HepG2 (cell line): ENCODE data around the gene WDR26. TPM values are rescaled to one million over a fixed set of nuclear protein-coding genes. Genes with fewer than 3 reads are reported as not detected.

Source experiments
- ATAC-seq: fragments of 200-7000 bp; cut with Tn5 transposase; 3 replicates; pipeline ENCODE4 v1.9.1; 2020; ENCODE audit warnings: mild to moderate bottlenecking, moderate library complexity
- BruUV-seq: library from RNA; stranded (reverse); fragments of 400-500 nt; replicated peaks from 2 replicates; lab custom pipeline; 2021; lab: Mats Ljungman, UMichigan
- CTCF ChIA-PET: fragments of 300-600 bp; formaldehyde crosslinking; extraction: SDS; loops from one replicate; lab custom pipeline; 2021; ENCODE audit warnings: low total read pairs, inconsistent platforms, low intra/inter-chr PET ratio; lab: Yijun Ruan, JAX
- POLR2A ChIA-PET: fragments of 350-600 bp; sonication (Branson Sonifier 250); formaldehyde crosslinking; loops from one replicate; lab custom pipeline; 2020; ENCODE audit warnings: antibody characterized with exemption, inconsistent platforms; lab: Yijun Ruan, JAX
- DNase-seq: peaks from one replicate; pipeline ENCODE4 v3.0.0-alpha.2; 2015; ENCODE audit warnings: low spot score
- FAIRE-seq: peaks from 3 replicates; lab custom pipeline; 2011; peaks lifted over from hg19 to GRCh38; lab: Jason Lieb, UNC
- H2AFZ ChIP-seq: one replicate; pipeline ENCODE4 v1.6.1; 2011; ENCODE audit warnings: low read length, inconsistent platforms
- H3K27ac ChIP-seq: fragments of 300-600 bp; 3 replicates; pipeline ENCODE4 v1.8.0; 2011; ENCODE audit warnings: mixed run types, mild to moderate bottlenecking, mixed read lengths, low read length, inconsistent platforms; ENCODE audit not compliant: insufficient read depth; ENCODE audit errors: extremely low read length
- H3K27me3 ChIP-seq, 2 experiments: fragments of 200-600 bp in 1 of 2; 2 replicates in 1 of 2; 3 replicates in 1 of 2; pipeline versions ENCODE4 v1.6.0 to v1.8.0; 2011; ENCODE audit warnings: low read length in 2 of 2, mild to moderate bottlenecking in 2 of 2, moderate library complexity in 2 of 2, inconsistent platforms in 1 of 2; ENCODE audit not compliant: insufficient read depth in 2 of 2, control insufficient read depth in 1 of 2
- H3K36me3 ChIP-seq, 2 experiments: fragments of 200-600 bp in 1 of 2; replicated peaks in 1 of 2; 2 replicates in 1 of 2; 3 replicates in 1 of 2; pipeline versions ENCODE4 v1.5.1 to v1.8.0; 2011; ENCODE audit warnings: low read length in 2 of 2, inconsistent platforms in 1 of 2; ENCODE audit not compliant: insufficient read depth in 2 of 2, control insufficient read depth in 1 of 2
- H3K4me1 ChIP-seq: 2 replicates; pipeline ENCODE4 v1.5.1; 2012; ENCODE audit warnings: low read length, inconsistent platforms; ENCODE audit not compliant: insufficient read depth
- H3K4me2 ChIP-seq: 2 replicates; pipeline ENCODE4 v1.6.0; 2011; ENCODE audit warnings: low read depth, low read length, inconsistent platforms
- H3K4me3 ChIP-seq, 3 experiments: fragments of 200-600 bp in 1 of 3; sonication (generic), shearing (Covaris generic) in 1 of 3; replicated peaks in 1 of 3; 2 replicates each; pipeline ENCODE4 v1.5.1; 2011 to 2016; ENCODE audit warnings: low read length in 3 of 3, inconsistent platforms in 2 of 3, low read depth in 2 of 3, mild to moderate bottlenecking in 2 of 3, control low read depth in 1 of 3, mixed read lengths in 1 of 3; ENCODE audit not compliant: insufficient read depth in 1 of 3
- H3K79me2 ChIP-seq: one replicate; pipeline ENCODE4 v1.6.1; 2011; ENCODE audit warnings: low read length, inconsistent platforms; ENCODE audit not compliant: insufficient read depth
- H3K9ac ChIP-seq: 2 replicates; pipeline ENCODE4 v1.6.0; 2011; ENCODE audit warnings: mild to moderate bottlenecking, low read depth, low read length, inconsistent platforms; ENCODE audit not compliant: insufficient read depth
- H3K9me3 ChIP-seq: 2 replicates; pipeline ENCODE4 v1.5.1; 2012; ENCODE audit warnings: mild to moderate bottlenecking, low read length
- H4K20me1 ChIP-seq: 2 replicates; pipeline ENCODE4 v1.6.0; 2011; ENCODE audit warnings: inconsistent platforms, mild to moderate bottlenecking, low read length, moderate library complexity; ENCODE audit not compliant: insufficient read depth
- GMEB1 ChIP-seq: sonication (generic); formaldehyde crosslinking; IDR thresholded peaks from 2 replicates; pipeline ENCODE4 v1.5.1; 2020; ENCODE audit warnings: missing genetic modification reagents, mild to moderate bottlenecking, borderline replicate concordance
- HINFP ChIP-seq: sonication (generic); formaldehyde crosslinking; IDR thresholded peaks from 2 replicates; pipeline ENCODE4 v1.4.0; 2020; ENCODE audit warnings: low read depth, mild to moderate bottlenecking, missing genetic modification reagents
- HIVEP1 ChIP-seq: sonication (generic); formaldehyde crosslinking; IDR thresholded peaks from 2 replicates; pipeline ENCODE4 v1.4.0; 2020; ENCODE audit warnings: mild to moderate bottlenecking, missing genetic modification reagents
- HMG20B ChIP-seq: conservative IDR thresholded peaks from 2 replicates; pipeline ENCODE4 v1.6.1; 2016; ENCODE audit warnings: missing genetic modification reagents, missing compliant biosample characterization
- IKZF1 ChIP-seq: fragments of 450-650 bp; IDR thresholded peaks from 2 replicates; pipeline ENCODE4 v1.7.1; 2016
- MBNL3 ChIP-seq: fragments of 250-450 bp; sonication (Bioruptor Pico); conservative IDR thresholded peaks from 2 replicates; pipeline ENCODE4 v1.8.0; 2022; ENCODE audit warnings: mild to moderate bottlenecking, inconsistent platforms
- MEF2D ChIP-seq: sonication (generic); formaldehyde crosslinking; IDR thresholded peaks from 2 replicates; pipeline ENCODE4 v1.5.1; 2020; ENCODE audit warnings: mild to moderate bottlenecking, missing genetic modification reagents
- PHF5A ChIP-seq: IDR thresholded peaks from one replicate; pipeline ENCODE4 v1.6.1; 2018; ENCODE audit warnings: low read depth, missing genetic modification reagents; ENCODE audit not compliant: unreplicated experiment
- ZC3H4 ChIP-seq: sonication (generic); formaldehyde crosslinking; IDR thresholded peaks from 2 replicates; pipeline ENCODE4 v1.4.0; 2020; ENCODE audit warnings: missing genetic modification reagents, borderline replicate concordance
- ZFP1 ChIP-seq: IDR thresholded peaks from 2 replicates; pipeline ENCODE4 v1.6.1; 2016
- ZFX ChIP-seq: sonication (generic); formaldehyde crosslinking; IDR thresholded peaks from 2 replicates; pipeline ENCODE4 v1.4.0; 2020; ENCODE audit warnings: mild to moderate bottlenecking, low read depth, missing genetic modification reagents, moderate library complexity
- ZNF720 ChIP-seq: sonication (generic); formaldehyde crosslinking; IDR thresholded peaks from 2 replicates; pipeline ENCODE4 v1.4.0; 2020; ENCODE audit warnings: missing genetic modification reagents
- WGBS: methylation state at CpG from one replicate; pipeline ENCODE4 v1.1.6; 2017; ENCODE audit warnings: low lambda C conversion rate; 5-methylcytosine and 5-hydroxymethylcytosine counted together
- in situ Hi-C: cut with HindIII; loops from 2 replicates; pipeline ENCODE4 v1.10.0; 2017; ENCODE audit warnings: low pct_unique_long_range_greater_than_20kb; ENCODE audit not compliant: extremely low pct_ligation_motif_present
- intact Hi-C: fragments of 100-400 bp; cut with micrococcal nuclease; formaldehyde crosslinking; loops from one replicate; pipeline ENCODE4 v1.10.0; 2022; ENCODE audit not compliant: unreplicated experiment
- polyA plus RNA-seq, 8 experiments: library from polyadenylated mRNA; depleted of rRNA in 3 of 8; stranded (reverse) in 7 of 8; unstranded in 1 of 8; fragments of >200 nt; fragmentation: Illumina TruSeq in 4 of 8; extraction: Trizol in 4 of 8; gene quantifications; 2 replicates each; pipeline versions ENCODE4 v1.2.1 to v1.2.3, GENCODE V29; 2011 to 2016; ENCODE audit warnings: low read depth in 4 of 8, missing spikeins in 1 of 8, mixed read lengths in 1 of 8; ENCODE audit not compliant: insufficient read depth in 1 of 8
- total RNA-seq, 5 experiments: library from RNA; depleted of rRNA; stranded (reverse); fragments of >200 nt; fragmentation: Illumina TruSeq; extraction: Trizol; gene quantifications; 2 replicates each; pipeline ENCODE4 v1.2.3, GENCODE V29; 2016; ENCODE audit warnings: low read depth in 1 of 5

WDR26 gene
- total and polyA plus RNA-seq, 2 of the 13 experiments (the other 11 are each of a cell fraction or from before 2014, with no cell fraction given), result 13.2 to 23.7 TPM

GRCh38 chr1:224411766-224412165 is 22.8 kb downstream of the WDR26 start:
- Histone ChIP-seq H4K20me1 (no peaks in the 10 kb centered on the region), H3K27me3 (no peaks in the 10 kb centered on the region), H3K4me1 (no peaks in the 10 kb centered on the region), H3K79me2 (no peaks in the 10 kb centered on the region), H3K4me2 (no peak overlapping the region), H3K36me3 (peaks cover 8 to 49% of the 10 kb centered on the region in 2 experiments), H2AFZ (no peak overlapping the region), H3K4me3 (no peak overlapping the region), H3K27ac (no peak overlapping the region), H3K9ac (no peak overlapping the region), H3K9me3 (no peaks in the 10 kb centered on the region)
- ATAC-seq, result no peak; the same call in 2 of the 3 replicates
- CTCF ChIA-PET, result no interaction called here
- WGBS, result 100% methylated on average over 1 of the region's 1 CpG
- BruUV-seq, result no TSS peak
- POLR2A ChIA-PET, result no interaction called here
- in situ Hi-C loops, result no loop called here
- no peak for DNase-seq
- no peak for TF ChIP-seq HINFP (CRISPR knock-in tag)
- TF ChIP-seq ZNF720, result no peak
- TF ChIP-seq HMG20B, result no peak
- no peak for TF ChIP-seq PHF5A (CRISPR knock-in tag)
- no peak for TF ChIP-seq ZFP1 (CRISPR knock-in tag)
- TF ChIP-seq HIVEP1 (CRISPR knock-in tag), result no peak
- no peak for TF ChIP-seq IKZF1
- no peak for TF ChIP-seq MEF2D (CRISPR knock-in tag)
- TF ChIP-seq GMEB1 (CRISPR knock-in tag), result no peak
- TF ChIP-seq MBNL3 (CRISPR knock-in tag), result no peak
- no peak for TF ChIP-seq ZFX
- no peak for TF ChIP-seq ZC3H4 (CRISPR knock-in tag)
- FAIRE-seq, result no peak
- intact Hi-C loops, result no loop called here
